ENCODE measurements around the gene EIF4E.
"Not testable (repeated sequence)": the region's sequence is repeated elsewhere in the genome, so short reads cannot be mapped to it uniquely, and the experiment has no call there.

Gene EIF4E

DNA sequence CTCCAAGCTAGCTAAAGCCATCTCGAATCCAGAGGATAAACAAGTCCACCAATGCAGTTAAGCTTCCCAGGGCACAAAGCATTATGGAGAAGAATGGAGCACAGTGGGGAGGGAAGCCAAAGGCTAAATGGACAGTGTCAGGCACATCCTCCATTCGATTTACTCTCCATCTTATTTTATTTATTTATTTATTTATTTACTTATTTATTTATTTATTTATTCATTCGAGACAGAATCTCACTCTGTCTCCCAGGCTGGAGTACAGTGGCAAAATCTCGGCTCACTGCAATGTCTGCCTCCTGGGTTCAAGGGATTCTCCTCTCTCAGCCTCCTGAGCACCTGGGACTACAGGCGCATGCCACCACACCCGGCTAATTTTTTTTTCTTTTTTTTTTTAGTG, 26.3 kb upstream of the EIF4E start:
- DNase-seq (ENCODE audit: insufficient read length) (no peak), FAIRE-seq (no peak)
- TF ChIP-seq POLR2A (IDR thresholded peaks at IDR 0.05; ENCODE audit: low read depth, low read length) (no peak), POLR2AphosphoS5 (IDR thresholded peaks at IDR 0.05; ENCODE audit: low read depth, low read length) (no peak), TAF1 (IDR thresholded peaks at IDR 0.05; ENCODE audit: borderline replicate concordance, low read depth, low read length) (no peak)

DNA sequence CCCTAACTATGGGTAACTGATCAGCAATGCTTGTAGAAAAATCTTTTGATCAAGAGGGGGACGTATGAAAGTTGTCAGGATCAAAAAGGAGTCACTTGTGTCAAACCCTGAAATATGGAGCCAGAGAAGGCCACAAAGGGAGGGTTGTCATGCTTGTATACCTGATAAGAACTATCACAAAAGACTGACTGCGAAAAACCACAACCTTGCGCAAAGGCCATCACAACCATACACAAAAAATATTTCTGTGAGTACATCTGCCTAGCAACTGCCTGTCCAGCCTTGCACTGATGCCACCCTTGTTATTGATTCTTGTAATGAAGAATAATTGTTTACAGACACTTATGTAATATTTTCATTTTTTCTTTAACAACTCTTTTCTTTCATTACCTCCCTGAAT, 22.8 kb upstream of the EIF4E start:
- DNase-seq (ENCODE audit: insufficient read length) (no peak), FAIRE-seq (no peak)
- TF ChIP-seq POLR2AphosphoS5 (IDR thresholded peaks at IDR 0.05; ENCODE audit: low read depth, low read length) (no peak), POLR2A (IDR thresholded peaks at IDR 0.05; ENCODE audit: low read depth, low read length) (no peak), TAF1 (IDR thresholded peaks at IDR 0.05; ENCODE audit: borderline replicate concordance, low read depth, low read length) (no peak)

DNA sequence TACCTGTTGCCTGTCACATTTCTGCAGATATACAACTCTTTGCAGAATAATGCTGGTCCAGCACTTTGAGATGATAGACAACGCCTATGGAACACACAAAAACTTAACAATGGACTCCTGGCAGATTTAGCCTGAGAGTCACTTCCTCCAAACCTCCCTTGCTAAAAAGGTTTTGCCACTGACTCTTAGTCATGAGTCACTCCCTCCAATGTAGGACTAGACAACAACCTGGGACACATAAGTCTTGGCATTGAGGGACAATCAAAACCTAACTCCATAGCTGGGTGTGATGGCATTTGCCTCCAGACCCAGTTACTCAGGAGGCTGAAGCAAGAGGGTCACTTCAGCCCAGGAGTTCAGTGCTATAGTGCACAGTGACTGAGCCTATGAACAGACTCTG, 22.0 kb upstream of the EIF4E start:
- DNase-seq (ENCODE audit: insufficient read length), result no peak
- TF ChIP-seq POLR2A (IDR thresholded peaks at IDR 0.05; ENCODE audit: low read depth, low read length), result no peak
- no peak for TF ChIP-seq POLR2AphosphoS5 (IDR thresholded peaks at IDR 0.05; ENCODE audit: low read depth, low read length)
- TF ChIP-seq TAF1 (IDR thresholded peaks at IDR 0.05; ENCODE audit: borderline replicate concordance, low read depth, low read length), result no peak
- no peak for FAIRE-seq

GRCh38 chr4:98946359-98946758, 17.4 kb upstream of the EIF4E start:
- no peak for DNase-seq (ENCODE audit: insufficient read length)
- TF ChIP-seq POLR2A (IDR thresholded peaks at IDR 0.05; ENCODE audit: low read depth, low read length), result no peak
- TF ChIP-seq TAF1 (IDR thresholded peaks at IDR 0.05; ENCODE audit: borderline replicate concordance, low read depth, low read length), result no peak
- no peak for TF ChIP-seq POLR2AphosphoS5 (IDR thresholded peaks at IDR 0.05; ENCODE audit: low read depth, low read length)
- FAIRE-seq, result peak; percentile 21

- no peak for TF ChIP-seq TAF1 (IDR thresholded peaks at IDR 0.05; ENCODE audit: borderline replicate concordance, low read depth, low read length)
- TF ChIP-seq POLR2A (IDR thresholded peaks at IDR 0.05; ENCODE audit: low read depth, low read length), result no peak
- no peak for TF ChIP-seq POLR2AphosphoS5 (IDR thresholded peaks at IDR 0.05; ENCODE audit: low read depth, low read length)
- FAIRE-seq (no peak), DNase-seq (ENCODE audit: insufficient read length) (no peak)
These were observed 16.4 kb upstream of the EIF4E start for GRCh38 chr4:98945297-98945850.

DNA sequence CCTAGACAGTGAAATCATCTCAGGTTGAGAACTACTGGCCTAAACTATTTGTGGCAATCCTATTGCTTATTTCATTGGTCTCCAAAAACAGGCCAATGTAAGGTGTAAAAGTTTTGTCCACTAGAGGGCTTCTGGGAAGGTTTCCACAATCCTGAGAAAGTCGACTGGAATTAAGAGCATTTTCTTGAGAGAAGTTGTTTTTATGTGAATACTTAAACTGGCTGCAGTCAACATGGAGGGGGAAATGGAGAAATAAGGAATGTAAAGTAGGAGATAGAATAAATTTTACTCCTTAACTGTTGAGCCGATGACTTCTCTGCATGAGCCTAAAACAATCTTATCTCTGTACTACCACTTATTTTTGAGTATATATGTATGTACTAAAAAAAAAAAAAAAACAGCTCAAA, 11.0 kb upstream of the EIF4E start:
- TF ChIP-seq POLR2AphosphoS5 (IDR thresholded peaks at IDR 0.05; ENCODE audit: low read depth, low read length), result no peak
- TF ChIP-seq TAF1 (IDR thresholded peaks at IDR 0.05; ENCODE audit: borderline replicate concordance, low read depth, low read length), result no peak
- no peak for TF ChIP-seq POLR2A (IDR thresholded peaks at IDR 0.05; ENCODE audit: low read depth, low read length)
- DNase-seq (ENCODE audit: insufficient read length), result no peak
- FAIRE-seq, result no peak

- DNase-seq (ENCODE audit: insufficient read length), result no peak
- FAIRE-seq, result peak; percentile 65
- TF ChIP-seq POLR2AphosphoS5 (IDR thresholded peaks at IDR 0.05; ENCODE audit: low read depth, low read length) (no peak), TAF1 (IDR thresholded peaks at IDR 0.05; ENCODE audit: borderline replicate concordance, low read depth, low read length) (no peak), POLR2A (IDR thresholded peaks at IDR 0.05; ENCODE audit: low read depth, low read length) (no peak)
These were observed 10.5 kb upstream of the EIF4E start for GRCh38 chr4:98939438-98939837.

DNA sequence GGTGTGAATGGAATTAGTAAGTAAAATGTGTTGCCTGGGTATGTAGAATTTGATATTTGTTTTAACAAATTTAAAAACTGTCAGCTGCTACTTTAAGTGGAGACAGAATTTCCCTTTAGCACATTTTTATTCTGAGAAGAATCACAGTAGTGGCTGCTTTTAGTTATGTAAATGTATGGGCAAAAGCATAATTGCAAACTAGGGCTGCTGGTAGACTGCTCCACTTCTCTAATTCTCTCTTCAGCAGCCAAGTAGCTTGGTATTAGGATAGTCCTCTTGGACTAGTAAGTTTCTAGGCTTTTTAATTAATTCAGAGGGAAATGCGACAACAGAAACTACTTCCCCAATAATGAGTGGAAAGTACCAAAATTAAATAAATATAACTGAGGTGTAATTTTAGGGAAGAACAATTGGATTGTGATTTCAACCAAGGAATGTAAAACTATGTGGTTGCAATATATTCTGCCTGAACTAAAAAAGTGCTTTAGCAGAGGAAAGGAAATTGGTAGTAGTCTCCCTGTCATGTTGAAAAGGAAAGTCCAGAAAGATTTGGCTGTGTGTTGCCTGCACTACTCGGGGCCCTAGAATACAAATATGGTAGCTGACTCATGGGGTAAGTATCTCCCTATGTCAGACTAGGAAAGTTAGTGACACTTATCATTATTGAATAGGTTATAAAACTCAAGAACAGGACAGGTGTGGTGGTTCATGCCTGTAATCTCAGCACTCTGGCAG, 9.2 kb upstream of the EIF4E start:
- no peak for TF ChIP-seq POLR2AphosphoS5 (IDR thresholded peaks at IDR 0.05; ENCODE audit: low read depth, low read length)
- no peak for TF ChIP-seq POLR2A (IDR thresholded peaks at IDR 0.05; ENCODE audit: low read depth, low read length)
- no peak for TF ChIP-seq TAF1 (IDR thresholded peaks at IDR 0.05; ENCODE audit: borderline replicate concordance, low read depth, low read length)
- DNase-seq (ENCODE audit: insufficient read length) (no peak), FAIRE-seq (peak; percentile 76)

GRCh38 chr4:98935633-98936032, 6.7 kb upstream of the EIF4E start:
- no peak for TF ChIP-seq TAF1 (IDR thresholded peaks at IDR 0.05; ENCODE audit: borderline replicate concordance, low read depth, low read length)
- TF ChIP-seq POLR2A (IDR thresholded peaks at IDR 0.05; ENCODE audit: low read depth, low read length), result no peak
- no peak for TF ChIP-seq POLR2AphosphoS5 (IDR thresholded peaks at IDR 0.05; ENCODE audit: low read depth, low read length)
- DNase-seq (ENCODE audit: insufficient read length), result no peak
- FAIRE-seq, result no peak

DNA sequence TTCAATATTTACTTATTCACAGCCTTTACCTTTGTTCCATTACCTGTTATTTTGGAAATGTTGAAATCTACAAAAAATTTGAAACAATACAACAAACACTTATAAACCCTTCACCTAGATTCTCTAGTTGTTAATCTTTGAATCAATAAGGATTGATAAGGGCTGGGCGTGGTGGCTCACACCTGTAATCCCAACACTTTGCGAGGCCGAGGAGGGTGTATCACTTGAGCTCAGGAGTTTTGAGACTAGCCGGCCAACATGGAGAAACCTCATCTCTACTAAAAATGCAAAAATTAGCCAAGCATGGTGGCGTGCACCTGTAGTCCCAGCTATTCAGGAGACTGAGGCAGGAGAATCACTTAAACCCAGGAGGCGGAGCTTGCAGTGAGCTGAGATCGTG, 5.9 kb upstream of the EIF4E start:
- DNase-seq (ENCODE audit: insufficient read length); FAIRE-seq: not testable (repeated sequence)

- no peak for FAIRE-seq
These were observed 3.6 kb upstream of the EIF4E start for GRCh38 chr4:98932539-98932938.

GRCh38 chr4:98930311-98930865, 1.5 kb upstream of the EIF4E start:
- FAIRE-seq (peak; percentile 27), DNase-seq (ENCODE audit: insufficient read length) (no peak)
- TF ChIP-seq POLR2A (IDR thresholded peaks at IDR 0.05; ENCODE audit: low read depth, low read length), result no peak
- TF ChIP-seq TAF1 (IDR thresholded peaks at IDR 0.05; ENCODE audit: borderline replicate concordance, low read depth, low read length), result no peak
- TF ChIP-seq POLR2AphosphoS5 (IDR thresholded peaks at IDR 0.05; ENCODE audit: low read depth, low read length), result no peak

More at GRCh38 chr4:98932539-98932938, 3.6 kb upstream of the EIF4E start:
- no peak for DNase-seq (ENCODE audit: insufficient read length)
- TF ChIP-seq TAF1 (IDR thresholded peaks at IDR 0.05; ENCODE audit: borderline replicate concordance, low read depth, low read length), result no peak
- TF ChIP-seq POLR2A (IDR thresholded peaks at IDR 0.05; ENCODE audit: low read depth, low read length), result no peak
- TF ChIP-seq POLR2AphosphoS5 (IDR thresholded peaks at IDR 0.05; ENCODE audit: low read depth, low read length), result no peak
